Astrocyte of the spinal cord (primary cell): ENCODE results near the gene C11orf65.

Source experiments
- DNase-seq: peaks from one replicate; pipeline ENCODE4 v3.0.0; 2011; ENCODE audit warnings: low read depth, low spot score
- H3K4me3 ChIP-seq: 2 replicates; pipeline ENCODE4 v1.5.1; 2011; ENCODE audit warnings: low read depth, mild to moderate bottlenecking, low read length, moderate library complexity
- in situ Hi-C: cut with HindIII; loops from 2 replicates; pipeline ENCODE4 v1.10.0; 2017; ENCODE audit warnings: low sequenced_read_pairs
- TF ChIP-seq, protein P1 (sequence below): IDR thresholded peaks from 2 replicates; pipeline ENCODE4 v1.5.1; 2012; ENCODE audit warnings: low read depth, mild to moderate bottlenecking, low read length, inconsistent platforms

The C11orf65 gene, protein sequence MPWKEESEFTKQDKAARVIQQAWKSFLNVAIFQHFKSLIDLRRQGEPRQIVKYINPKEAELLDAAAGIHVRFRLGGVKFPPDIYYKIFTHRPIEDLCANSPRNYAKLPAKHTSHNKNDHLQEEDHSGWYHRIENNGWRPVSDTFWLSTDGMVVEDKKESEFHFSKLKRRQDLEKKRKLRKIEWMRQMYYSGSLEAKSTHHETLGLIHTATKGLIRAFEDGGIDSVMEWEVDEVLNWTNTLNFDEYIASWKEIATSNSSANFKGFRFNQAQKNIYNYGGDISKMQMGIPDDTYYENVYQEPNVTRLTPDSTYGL

DNA sequence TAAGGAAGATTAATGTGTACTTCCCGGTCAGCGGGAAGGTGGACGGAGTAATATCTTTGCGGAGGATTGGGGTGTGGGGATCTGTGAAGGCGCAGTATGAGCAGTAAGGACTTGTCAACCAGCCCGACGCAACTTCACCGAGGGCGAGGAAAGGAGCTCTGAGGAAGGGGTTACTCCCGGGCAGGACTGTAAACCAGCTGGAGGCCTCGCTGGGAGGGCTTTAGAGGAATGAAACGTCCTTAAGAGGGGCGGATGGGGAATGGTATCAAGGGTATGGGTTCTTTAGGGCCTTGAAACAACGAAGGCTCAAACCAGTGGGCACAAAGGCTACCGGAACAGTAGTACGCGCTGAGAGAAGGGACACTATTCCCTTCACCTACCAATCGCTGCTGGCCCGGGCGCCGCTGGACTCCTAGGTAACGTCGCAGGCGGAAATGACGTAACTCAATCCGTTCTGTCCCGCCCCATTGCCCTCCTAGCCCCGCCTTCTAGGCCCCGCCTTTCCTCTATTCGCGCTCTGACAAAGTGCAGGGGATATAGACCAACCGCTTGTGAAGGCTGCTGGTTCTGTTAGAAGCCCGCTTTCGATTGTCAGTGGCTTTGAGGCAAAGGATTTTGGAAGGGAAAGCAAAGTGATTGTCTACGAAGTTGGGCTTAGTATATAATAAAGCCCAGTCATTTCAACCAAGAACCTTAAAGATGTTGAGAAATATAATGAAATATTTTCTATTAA, at the start of gene C11orf65:
C11orf65 (minus strand) TSS at position 439 of the 733 bp plus-strand sequence. CDS start 5,970 bp downstream, outside the sequence.
- peak within 1 kb of the TSS; percentile 88 for H3K4me3 ChIP-seq
- in situ Hi-C loops = no loop called here
- peak; percentile 97 for DNase-seq
- TF ChIP-seq, protein P1, sequence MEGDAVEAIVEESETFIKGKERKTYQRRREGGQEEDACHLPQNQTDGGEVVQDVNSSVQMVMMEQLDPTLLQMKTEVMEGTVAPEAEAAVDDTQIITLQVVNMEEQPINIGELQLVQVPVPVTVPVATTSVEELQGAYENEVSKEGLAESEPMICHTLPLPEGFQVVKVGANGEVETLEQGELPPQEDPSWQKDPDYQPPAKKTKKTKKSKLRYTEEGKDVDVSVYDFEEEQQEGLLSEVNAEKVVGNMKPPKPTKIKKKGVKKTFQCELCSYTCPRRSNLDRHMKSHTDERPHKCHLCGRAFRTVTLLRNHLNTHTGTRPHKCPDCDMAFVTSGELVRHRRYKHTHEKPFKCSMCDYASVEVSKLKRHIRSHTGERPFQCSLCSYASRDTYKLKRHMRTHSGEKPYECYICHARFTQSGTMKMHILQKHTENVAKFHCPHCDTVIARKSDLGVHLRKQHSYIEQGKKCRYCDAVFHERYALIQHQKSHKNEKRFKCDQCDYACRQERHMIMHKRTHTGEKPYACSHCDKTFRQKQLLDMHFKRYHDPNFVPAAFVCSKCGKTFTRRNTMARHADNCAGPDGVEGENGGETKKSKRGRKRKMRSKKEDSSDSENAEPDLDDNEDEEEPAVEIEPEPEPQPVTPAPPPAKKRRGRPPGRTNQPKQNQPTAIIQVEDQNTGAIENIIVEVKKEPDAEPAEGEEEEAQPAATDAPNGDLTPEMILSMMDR = no peak

DNA sequence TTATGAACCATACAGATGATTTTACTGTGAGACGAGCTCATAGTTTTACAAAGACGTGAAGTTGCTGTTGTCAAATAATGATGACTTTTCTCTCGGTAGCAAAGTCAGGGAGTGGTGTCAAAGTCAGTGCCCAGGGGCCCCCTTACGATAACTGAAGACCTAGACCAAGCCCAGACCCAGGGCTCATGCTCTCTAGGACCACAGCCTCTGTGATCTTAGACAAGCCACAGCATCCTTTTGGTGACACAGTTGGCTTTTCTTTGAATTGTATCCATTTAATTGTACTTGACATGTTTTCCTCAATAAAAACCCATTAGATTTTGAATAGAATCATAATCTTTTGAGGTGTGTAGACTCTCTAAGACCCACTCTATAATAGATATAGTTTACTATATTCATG, 48.8 kb upstream of the C11orf65 start:
- TF ChIP-seq, protein P1 = no peak
- in situ Hi-C loops = no loop called here
- DNase-seq = no peak
- no peak overlapping the region for H3K4me3 ChIP-seq

DNA sequence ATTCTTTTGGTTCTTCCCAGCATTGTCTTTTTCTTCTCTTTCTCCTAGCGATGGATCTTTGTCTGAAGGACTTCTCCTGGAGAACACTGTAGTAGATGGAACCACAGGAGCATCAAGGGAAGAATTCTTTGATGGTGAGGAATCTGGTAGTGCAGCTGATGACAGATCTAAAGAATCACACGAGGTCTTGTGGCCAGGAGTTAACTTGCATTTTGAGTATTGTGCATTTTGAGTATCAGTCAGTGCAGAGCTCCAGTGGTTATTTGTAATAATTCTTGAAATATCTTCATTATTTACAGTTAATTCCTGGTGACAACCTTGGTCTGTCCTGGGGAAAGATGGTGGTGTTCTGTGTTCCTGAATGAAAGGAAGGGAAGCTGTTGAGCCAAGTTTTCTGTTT, 45.4 kb upstream of the C11orf65 start:
- in situ Hi-C loops = no loop called here
- DNase-seq = no peak
- no peak overlapping the region for H3K4me3 ChIP-seq
- TF ChIP-seq, protein P1 = no peak

DNA sequence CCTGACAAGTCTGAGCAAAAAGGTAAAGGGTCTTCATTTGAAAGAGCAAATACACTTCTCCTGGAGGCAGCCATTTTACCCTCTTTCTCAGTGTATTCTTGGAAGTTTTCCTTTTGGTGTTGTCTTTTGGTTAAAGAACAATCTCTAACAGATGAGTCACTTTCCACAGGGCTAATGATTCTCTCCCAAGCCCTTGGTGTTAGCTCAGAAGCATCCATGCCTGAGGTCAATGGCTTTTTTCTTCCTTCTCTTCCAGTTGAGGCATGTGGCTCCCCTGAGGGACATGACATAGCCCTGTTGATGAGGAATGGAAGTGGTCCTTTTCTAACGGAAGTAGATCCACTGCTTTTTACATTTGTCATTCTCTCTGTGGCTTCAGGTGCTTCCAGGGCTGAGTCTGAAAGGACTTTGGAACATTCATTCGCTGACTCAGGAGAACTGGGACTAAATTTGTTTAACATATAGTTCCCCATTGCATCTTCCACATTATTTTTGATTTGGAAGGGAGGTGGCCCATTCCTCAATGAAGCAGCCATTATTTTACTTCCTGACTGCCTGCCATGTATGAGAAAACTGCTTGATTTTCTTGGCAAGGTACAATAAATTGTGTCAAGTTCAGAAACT, 44.6 kb upstream of the C11orf65 start:
- in situ Hi-C loops = no loop called here
- DNase-seq = peak; percentile 90
- TF ChIP-seq, protein P1 = no peak
- no peak overlapping the region for H3K4me3 ChIP-seq

- no peak overlapping the region for H3K4me3 ChIP-seq
- TF ChIP-seq, protein P1 = no peak
- no peak for DNase-seq
- in situ Hi-C loops = no loop called here
These were observed 41.6 kb upstream of the C11orf65 start for GRCh38 chr11:108508653-108509593.

DNA sequence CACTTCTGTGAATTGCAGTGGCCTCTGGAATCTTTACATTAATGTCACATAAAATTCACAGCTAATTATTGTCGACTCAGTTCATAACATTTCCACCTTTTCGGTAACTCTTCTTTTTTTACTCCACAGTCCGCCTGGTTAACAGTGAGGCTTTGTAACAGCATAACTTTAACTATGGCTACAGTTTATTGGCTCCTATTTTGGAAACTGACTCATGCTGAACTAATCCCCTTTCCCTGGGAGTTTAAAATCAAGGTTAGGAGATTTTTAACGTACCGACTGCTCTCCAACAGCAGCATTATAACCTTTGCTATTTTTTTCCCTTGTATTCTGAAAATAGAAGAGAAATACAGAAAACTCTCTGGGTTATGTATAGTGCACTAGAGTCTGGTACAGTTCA, 34.1 kb upstream of the C11orf65 start:
- no peak for DNase-seq
- TF ChIP-seq, protein P1 = no peak
- H3K4me3 ChIP-seq = no peak overlapping the region
- in situ Hi-C loops = no loop called here
